ENCODE data around the gene TNFRSF11A. TPM values are rescaled to one million over a fixed set of nuclear protein-coding genes. Genes with fewer than 3 reads are reported as not detected.

The TNFRSF11A gene
- total RNA-seq, 1 donor from 2014 or later, result 38.9 TPM

DNA sequence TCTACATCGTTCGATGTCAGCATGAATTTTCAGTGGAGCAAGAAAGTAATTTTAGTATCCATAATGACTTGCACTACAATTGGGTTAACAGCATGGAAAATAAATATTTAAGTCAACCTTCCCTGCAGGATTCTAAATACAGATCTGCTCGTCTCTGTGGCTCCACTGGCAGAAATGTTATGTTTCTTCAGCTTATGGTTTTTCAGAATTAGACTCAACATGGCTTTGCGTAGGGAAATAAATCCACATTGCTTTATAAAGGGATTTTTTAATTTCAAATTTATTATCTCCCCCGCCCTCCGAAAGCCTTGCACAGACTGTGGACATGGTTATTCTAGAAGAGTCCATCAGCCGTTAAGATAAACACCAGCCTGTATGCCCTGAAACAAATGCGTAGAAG lies 18.2 kb downstream of the TNFRSF11A start:
- no peak for DNase-seq (ENCODE audit: low spot score)

GRCh38 chr18:62345909-62346308 lies 20.8 kb downstream of the TNFRSF11A start:
- no peak for DNase-seq (ENCODE audit: low spot score)

- DNase-seq (ENCODE audit: low spot score), result no peak
Measured at GRCh38 chr18:62346333-62347088, 21.4 kb downstream of the TNFRSF11A start.

DNA sequence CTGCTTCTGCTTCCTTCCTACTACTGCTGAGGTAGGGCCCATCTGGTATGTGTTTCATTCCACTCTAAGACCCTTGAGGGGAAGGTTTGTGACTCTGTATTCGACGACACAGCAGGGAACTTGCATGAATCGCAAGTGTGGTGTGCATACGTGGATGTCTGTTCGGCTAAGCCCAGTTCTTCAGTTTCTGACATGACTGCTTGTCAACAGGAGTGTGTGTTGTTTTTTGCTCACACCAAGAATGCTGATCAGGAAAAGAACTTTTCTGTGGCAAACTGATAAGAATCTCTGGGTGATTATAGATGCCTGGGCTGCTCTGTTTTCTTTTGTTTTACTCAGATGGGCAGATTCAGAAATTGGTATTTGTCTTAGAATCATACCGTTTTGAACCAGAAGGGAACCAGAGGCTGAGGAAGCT lies 22.0 kb downstream of the TNFRSF11A start:
- no peak for DNase-seq (ENCODE audit: low spot score)

DNA sequence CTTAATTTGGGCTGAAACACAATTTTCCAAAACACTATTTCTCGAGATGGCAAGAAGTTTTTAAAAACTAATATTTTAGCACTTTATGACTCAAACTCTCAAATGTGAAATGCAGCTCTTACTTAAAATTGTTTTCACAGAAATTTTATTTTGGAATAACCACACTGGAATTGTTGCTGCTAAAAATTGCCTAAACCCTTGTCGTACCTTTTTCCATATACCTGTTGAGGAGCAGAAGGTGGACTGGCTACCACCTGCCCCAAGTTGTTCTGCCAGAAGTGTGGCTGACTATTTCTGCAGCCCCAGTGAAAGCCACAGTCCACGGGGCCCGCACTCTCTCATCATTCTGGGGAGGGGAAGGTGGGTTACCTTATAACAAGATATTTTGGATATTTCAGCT lies 23.4 kb downstream of the TNFRSF11A start:
- no peak for DNase-seq (ENCODE audit: low spot score)

DNA sequence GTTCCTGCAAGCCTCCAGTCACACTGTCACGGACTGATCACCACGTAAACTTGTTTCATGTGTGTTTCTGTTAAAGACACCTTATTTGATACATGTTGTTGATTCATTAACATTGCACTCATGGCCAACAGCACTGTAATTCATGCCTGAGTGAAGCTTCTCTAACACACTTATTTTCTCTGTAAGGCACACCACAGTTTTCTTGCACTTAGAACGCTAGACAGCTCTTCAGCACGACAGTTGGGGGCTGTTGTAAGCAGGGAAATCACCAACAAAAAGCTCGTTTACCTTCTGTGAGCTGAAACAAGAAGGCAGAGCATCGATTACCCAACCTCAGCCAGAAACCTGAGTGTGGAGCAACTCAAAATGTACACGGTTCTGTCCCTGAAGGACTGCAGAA lies 28.1 kb downstream of the TNFRSF11A start:
- no peak for DNase-seq (ENCODE audit: low spot score)

DNA sequence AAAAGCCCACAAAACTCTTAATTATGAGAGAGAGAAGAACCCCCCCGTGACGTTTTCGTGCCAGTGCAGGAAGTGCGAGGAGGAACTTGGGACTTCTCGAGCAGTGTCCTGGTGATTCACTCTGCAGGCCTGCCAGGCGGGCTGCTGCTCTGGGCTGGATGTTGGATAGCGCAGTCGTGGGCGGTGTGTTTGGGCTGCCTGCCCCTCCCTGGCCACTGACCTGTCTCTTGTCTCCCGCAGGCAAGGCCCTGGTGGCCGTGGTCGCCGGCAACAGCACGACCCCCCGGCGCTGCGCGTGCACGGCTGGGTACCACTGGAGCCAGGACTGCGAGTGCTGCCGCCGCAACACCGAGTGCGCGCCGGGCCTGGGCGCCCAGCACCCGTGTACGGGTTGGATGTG lies 29.0 kb downstream of the TNFRSF11A start:
- DNase-seq (ENCODE audit: low spot score), result no peak

GRCh38 chr18:62357079-62357719 lies 32.1 kb downstream of the TNFRSF11A start:
- no peak for DNase-seq (ENCODE audit: low spot score)

DNA sequence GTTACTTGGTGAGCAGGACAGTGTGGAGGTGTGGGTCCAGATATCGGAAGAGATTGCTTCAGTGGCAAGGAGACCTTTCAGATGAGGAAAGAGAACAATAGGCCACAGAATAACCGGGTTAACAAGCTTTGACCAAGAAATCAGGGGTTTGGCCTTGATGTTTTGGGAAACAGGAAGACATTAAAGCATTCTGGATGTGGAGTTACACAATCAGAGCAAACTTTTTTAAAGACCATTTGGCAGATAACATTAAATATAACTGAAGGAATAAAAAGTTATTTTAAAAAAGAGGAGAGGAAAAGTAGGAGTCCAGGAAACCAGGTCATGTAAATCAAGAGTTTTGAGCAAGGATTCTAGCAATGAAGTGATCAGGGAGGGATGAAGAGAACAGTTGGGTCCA lies 35.7 kb downstream of the TNFRSF11A start:
- no peak for DNase-seq (ENCODE audit: low spot score)

DNA sequence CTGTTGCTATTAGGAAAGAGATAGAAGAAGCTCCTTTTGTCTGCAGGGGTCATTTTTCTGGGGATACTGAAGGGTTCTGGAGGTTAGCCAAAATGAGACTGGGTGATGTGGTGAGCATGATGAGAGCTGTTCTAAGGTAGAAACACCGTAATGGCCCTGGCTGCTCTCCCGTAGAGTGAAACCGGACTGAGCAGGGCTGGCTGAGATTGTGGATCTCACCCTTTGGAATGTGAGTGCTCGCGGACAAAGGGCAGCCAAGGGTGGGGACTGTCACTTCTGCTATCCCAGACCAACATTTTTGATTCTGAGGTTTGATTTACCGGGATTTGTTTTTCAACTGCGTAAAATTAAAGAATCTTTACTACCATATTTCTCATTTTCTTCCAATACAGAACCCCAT lies 36.2 kb downstream of the TNFRSF11A start:
- no peak for DNase-seq (ENCODE audit: low spot score)

- no peak for DNase-seq (ENCODE audit: low spot score)
Measured at GRCh38 chr18:62364558-62364957, 39.4 kb downstream of the TNFRSF11A start.

DNA sequence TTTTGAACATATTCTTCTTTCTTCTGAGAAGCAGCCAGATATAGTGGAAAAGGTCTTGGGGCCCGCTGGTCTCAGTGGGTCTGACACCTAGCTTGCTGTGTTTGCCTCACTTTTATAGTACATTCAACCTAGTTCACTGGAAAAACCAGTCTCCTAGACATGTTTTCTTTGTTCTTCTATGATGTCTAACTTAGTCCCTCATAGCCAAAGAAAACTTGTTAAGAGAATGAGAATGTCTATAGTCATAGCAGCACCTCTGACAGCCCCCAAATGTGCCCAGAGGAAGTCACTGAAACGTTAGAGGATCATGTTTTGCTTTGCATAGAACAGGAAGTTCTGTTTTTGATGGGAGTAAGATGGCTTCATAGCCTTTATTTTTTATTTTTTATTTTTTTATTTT lies 40.3 kb downstream of the TNFRSF11A start:
- no peak for DNase-seq (ENCODE audit: low spot score)

DNA sequence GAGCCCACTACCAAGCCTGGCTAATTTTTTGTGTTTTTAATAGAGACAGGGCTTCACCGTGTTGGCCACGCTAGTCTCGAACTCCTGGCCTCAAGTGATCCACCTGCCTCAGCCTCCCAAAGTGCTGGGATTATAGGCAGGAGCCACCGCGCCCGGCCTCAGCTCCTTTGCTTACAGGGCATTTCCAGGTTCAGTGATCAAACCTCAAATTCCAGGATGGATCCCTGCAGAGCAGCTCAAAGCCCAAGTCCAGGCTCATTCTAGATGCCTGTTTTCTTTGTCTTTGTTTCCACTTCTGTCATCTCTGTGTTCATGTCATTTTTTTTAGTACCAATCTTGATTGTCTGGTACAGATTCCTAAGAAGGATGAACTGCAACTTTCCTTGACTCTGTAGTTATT lies 41.9 kb downstream of the TNFRSF11A start:
- no peak for DNase-seq (ENCODE audit: low spot score)

DNA sequence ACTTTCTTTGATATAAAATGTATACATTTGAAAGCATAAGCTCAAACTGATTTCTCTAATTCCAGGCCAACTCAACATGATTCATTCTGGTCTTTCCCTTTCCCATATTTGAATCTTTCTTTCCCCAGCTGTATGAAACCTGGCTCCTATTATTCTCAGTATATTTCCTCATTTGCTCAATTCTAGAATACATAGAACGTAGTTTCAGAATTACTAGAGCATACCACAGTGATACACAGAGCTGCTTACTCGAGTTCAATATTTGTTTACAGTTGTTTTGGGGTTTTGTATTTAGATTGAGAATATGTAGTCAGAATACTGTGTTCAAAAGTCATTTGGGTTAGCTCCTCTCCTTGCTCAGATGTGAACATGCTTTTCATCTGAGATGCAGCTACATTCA lies 43.0 kb downstream of the TNFRSF11A start:
- DNase-seq (ENCODE audit: low spot score), result no peak

DNA sequence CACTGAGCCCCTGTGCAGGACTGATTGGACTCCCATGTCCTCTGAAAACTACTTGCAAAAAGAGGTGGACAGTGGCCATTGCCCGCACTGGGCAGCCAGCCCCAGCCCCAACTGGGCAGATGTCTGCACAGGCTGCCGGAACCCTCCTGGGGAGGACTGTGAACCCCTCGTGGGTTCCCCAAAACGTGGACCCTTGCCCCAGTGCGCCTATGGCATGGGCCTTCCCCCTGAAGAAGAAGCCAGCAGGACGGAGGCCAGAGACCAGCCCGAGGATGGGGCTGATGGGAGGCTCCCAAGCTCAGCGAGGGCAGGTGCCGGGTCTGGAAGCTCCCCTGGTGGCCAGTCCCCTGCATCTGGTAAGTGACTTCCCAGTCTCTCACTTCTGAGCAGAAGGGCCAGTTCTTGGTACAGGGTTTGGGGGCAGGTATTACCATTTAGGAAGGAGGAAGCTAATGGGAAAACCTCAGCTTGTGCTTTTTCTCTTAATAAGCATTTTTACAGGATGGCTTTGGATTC lies 44.1 kb downstream of the TNFRSF11A start:
- DNase-seq (ENCODE audit: low spot score), result no peak

- DNase-seq (ENCODE audit: low spot score), result no peak
Measured at GRCh38 chr18:62370366-62370765, 45.3 kb downstream of the TNFRSF11A start.

GRCh38 chr18:62371436-62371835 lies 46.3 kb downstream of the TNFRSF11A start:
- DNase-seq (ENCODE audit: low spot score), result no peak

DNA sequence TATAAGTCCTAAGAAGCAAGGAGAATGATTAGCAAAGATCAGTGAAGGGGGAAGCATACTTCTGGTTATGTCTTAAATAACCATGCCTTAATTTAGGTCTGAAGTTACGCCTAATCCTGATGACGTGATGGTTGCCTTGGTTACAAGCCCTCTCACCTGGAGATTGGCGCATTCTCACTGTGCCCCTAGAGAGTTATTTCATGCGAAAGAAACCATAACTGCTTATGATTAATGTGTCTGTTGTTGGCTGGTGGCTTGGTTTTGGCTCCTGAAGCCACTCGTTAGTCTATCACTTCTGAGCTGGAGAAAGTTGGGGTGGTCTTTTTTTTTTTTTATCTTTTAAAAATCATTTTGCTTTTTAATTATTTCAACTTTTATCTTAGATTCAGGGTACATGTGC lies 47.0 kb downstream of the TNFRSF11A start:
- DNase-seq (ENCODE audit: low spot score), result no peak

DNA sequence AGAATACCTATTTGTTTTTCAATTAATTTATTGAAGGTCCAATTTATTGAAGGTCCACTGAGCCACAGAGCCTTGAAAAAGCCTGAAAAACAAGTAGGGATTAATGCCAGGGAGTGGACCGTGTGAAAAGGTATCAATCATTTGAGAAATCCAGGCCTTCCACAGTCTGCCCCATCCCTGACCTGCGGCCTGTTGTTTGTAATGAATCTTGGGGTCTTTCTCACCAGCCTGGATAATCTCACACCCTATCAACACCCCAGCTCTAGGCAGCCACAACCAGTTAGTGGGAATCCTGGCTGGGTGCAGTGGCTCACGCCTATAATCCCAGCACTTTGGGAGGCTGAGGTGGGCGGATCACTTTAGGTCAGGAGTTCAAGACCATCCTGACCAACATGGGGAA lies 47.8 kb downstream of the TNFRSF11A start:
- no peak for DNase-seq (ENCODE audit: low spot score)

- DNase-seq (ENCODE audit: low spot score), result no peak
Measured at GRCh38 chr18:62374410-62374965, 49.4 kb downstream of the TNFRSF11A start.

DNA sequence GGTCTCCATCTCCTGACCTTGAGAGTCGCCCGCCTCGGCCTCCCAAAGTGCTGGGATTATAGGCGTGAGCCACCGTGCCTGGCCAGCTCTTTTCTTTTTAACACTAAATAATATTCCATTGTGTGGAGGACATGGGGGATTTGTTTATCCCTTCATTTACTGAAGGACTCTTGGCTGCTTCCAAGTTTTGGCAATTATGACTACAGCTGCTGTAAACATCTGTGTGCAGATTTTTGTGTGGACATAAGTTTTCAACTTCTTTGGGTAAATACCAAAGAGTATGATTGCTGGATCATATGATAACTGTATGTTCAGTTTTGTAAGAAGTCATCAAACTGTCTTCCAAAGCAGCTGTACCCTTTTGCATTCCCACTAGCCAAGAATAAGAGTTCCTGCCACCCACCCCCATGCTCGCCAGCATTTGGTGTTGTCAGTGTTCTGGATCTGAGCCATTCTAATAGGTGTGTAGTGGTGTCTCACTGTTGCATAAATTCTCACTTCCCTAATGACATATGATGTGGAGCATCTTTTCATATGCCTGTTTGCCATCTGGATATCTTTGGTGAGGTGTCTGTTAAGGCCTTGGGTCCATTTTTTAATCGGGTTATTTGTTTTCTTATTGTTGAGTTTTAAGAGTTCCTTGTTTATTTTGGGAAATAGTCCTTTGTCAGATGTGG lies 52.2 kb downstream of the TNFRSF11A start:
- no peak for DNase-seq (ENCODE audit: low spot score)

GRCh38 chr18:62379051-62379450 lies 53.9 kb downstream of the TNFRSF11A start:
- DNase-seq (ENCODE audit: low spot score), result no peak
